NT2/D1 (cell line): Measurements from ENCODE around the gene UBE2C.

Experiments
- YY1 ChIP-seq: IDR thresholded peaks from 2 replicates; pipeline ENCODE4 v1.6.1; 2011; ENCODE audit not compliant: insufficient read length, insufficient read depth
- ZNF274 ChIP-seq: IDR thresholded peaks from 2 replicates; pipeline ENCODE4 v1.6.1; 2011; ENCODE audit warnings: mild to moderate bottlenecking, low read depth, low read length

- TF ChIP-seq ZNF274 (no peak), YY1 (no peak)
Measured at GRCh38 chr20:45792317-45793118, 19.9 kb upstream of the UBE2C start.
